ENCODE data around the gene SPART. TPM values are rescaled to one million over a fixed set of nuclear protein-coding genes. Genes with fewer than 3 reads are reported as not detected.

Gene SPART
- total RNA-seq, 1 experiment from 2014 or later: 0.12 TPM

DNA sequence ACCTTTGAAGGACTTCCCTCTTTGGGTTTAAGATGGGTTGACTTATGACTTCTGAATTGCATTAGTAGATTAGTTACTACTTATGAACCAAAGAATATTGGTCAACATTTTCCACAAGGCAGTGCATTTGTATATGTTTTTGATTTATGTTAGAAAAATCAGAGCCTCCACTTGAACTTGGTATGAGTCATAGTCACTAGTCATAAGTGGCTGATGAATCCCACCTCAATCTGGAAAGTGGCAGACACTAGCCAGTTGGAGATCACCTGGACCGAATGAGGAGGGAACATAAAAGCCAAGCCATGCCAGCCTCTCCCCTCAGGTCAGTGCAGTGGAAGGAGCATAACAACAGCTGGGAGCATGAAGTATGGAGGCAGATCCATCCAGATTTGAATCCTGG lies 39.3 kb upstream of the SPART start:
- POLR2A ChIA-PET: no interaction called here

More for the DNA sequence above, 39.3 kb upstream of the SPART start:
- Histone ChIP-seq H4K20me1 (ENCODE audit: insufficient read depth) (no peaks in the 10 kb centered on the region), H3K27ac (ENCODE audit: low read depth, low read length) (no peak overlapping the region), H3K4me1 (ENCODE audit: control insufficient read depth in 1 of 2, insufficient read depth in 2 of 2, low read length in 2 of 2) (no peaks in the 10 kb centered on the region), H3K27me3 (ENCODE audit: insufficient read depth, low read length) (no peaks in the 10 kb centered on the region), H3K9me2 (ENCODE audit: insufficient read depth) (no peaks in the 10 kb centered on the region), H2AFZ (ENCODE audit: low read depth, low read length, poor library complexity, severe bottlenecking) (no peak overlapping the region), H3K79me2 (ENCODE audit: insufficient read depth, low read length) (no peaks in the 10 kb centered on the region), H3K4me2 (ENCODE audit: low read length) (no peak overlapping the region), H3K9me3 (ENCODE audit: control insufficient read depth in 1 of 2, insufficient read depth in 1 of 2, low read depth in 1 of 2, low read length in 2 of 2) (peaks cover 0 to 6% of the 10 kb centered on the region in 2 experiments; a peak in 1 of 4 replicates), H3K4me3 (replicated peaks in 1 of 2; ENCODE audit: low read depth in 1 of 2, low read length in 2 of 2) (no peak overlapping the region), H3K9ac (ENCODE audit: low read length) (no peak overlapping the region), H3K36me3 (ENCODE audit: control insufficient read depth in 1 of 2, insufficient read depth in 2 of 2, low read length in 2 of 2) (no peaks in the 10 kb centered on the region)
- DNase-seq (ENCODE audit: low read depth, low spot score): no peak
- intact Hi-C loops (cut with micrococcal nuclease): no loop called here
- no TSS peak for BruUV-seq (replicated peaks)
- RAD21 ChIA-PET (ENCODE audit: low non-redundant PET in 1 of 2, low total read pairs in 2 of 2, uncharacterized antibody in 2 of 2, unreplicated experiment in 2 of 2): no interaction called here
- no peak for ATAC-seq
- CTCF ChIA-PET: no interaction called here
- TF ChIP-seq ZNF274 (IDR thresholded peaks at IDR 0.05; ENCODE audit: low read depth, low read length): no peak
- TF ChIP-seq, protein P1, sequence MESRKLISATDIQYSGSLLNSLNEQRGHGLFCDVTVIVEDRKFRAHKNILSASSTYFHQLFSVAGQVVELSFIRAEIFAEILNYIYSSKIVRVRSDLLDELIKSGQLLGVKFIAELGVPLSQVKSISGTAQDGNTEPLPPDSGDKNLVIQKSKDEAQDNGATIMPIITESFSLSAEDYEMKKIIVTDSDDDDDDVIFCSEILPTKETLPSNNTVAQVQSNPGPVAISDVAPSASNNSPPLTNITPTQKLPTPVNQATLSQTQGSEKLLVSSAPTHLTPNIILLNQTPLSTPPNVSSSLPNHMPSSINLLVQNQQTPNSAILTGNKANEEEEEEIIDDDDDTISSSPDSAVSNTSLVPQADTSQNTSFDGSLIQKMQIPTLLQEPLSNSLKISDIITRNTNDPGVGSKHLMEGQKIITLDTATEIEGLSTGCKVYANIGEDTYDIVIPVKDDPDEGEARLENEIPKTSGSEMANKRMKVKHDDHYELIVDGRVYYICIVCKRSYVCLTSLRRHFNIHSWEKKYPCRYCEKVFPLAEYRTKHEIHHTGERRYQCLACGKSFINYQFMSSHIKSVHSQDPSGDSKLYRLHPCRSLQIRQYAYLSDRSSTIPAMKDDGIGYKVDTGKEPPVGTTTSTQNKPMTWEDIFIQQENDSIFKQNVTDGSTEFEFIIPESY (IDR thresholded peaks at IDR 0.05; ENCODE audit: extremely low read depth, insufficient replicate concordance, low read length): no peak
- TF ChIP-seq EZH2 (IDR thresholded peaks at IDR 0.05): no peak
- no peak for TF ChIP-seq SIN3A (IDR thresholded peaks at IDR 0.05; ENCODE audit: low read depth)
- TF ChIP-seq CEBPB (IDR thresholded peaks at IDR 0.05; ENCODE audit: low read depth): no peak
- TF ChIP-seq TCF7L2 (IDR thresholded peaks at IDR 0.05; ENCODE audit: borderline replicate concordance, extremely low read depth, insufficient read depth, insufficient read length): no peak
- TF ChIP-seq RAD21 (IDR thresholded peaks at IDR 0.05; ENCODE audit: low read depth): no peak
- no peak for TF ChIP-seq ZFX (IDR thresholded peaks at IDR 0.05)
- TF ChIP-seq POLR2A (IDR thresholded peaks at IDR 0.05; ENCODE audit: borderline replicate concordance, extremely low read depth, insufficient read depth, insufficient read length): no peak
- TF ChIP-seq FOSL1 (IDR thresholded peaks at IDR 0.05; ENCODE audit: low read depth): no peak
- TF ChIP-seq EGR1 (IDR thresholded peaks at IDR 0.05; ENCODE audit: low read depth): no peak
- TF ChIP-seq, protein P2, sequence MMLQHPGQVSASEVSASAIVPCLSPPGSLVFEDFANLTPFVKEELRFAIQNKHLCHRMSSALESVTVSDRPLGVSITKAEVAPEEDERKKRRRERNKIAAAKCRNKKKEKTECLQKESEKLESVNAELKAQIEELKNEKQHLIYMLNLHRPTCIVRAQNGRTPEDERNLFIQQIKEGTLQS (IDR thresholded peaks at IDR 0.05): no peak
- TF ChIP-seq EZH2phosphoT487 (IDR thresholded peaks at IDR 0.05; ENCODE audit: borderline replicate concordance): no peak
- no peak for TF ChIP-seq ELF1 (IDR thresholded peaks at IDR 0.05; ENCODE audit: borderline replicate concordance, low read depth)
